ENCODE measurements around the gene ZNF526. TPM values are rescaled to one million over a fixed set of nuclear protein-coding genes. Genes with fewer than 3 reads are reported as not detected.
A peak's percentile ranks its signal among the peaks of the same experiment; 100 is the strongest.

ZNF526 gene, protein sequence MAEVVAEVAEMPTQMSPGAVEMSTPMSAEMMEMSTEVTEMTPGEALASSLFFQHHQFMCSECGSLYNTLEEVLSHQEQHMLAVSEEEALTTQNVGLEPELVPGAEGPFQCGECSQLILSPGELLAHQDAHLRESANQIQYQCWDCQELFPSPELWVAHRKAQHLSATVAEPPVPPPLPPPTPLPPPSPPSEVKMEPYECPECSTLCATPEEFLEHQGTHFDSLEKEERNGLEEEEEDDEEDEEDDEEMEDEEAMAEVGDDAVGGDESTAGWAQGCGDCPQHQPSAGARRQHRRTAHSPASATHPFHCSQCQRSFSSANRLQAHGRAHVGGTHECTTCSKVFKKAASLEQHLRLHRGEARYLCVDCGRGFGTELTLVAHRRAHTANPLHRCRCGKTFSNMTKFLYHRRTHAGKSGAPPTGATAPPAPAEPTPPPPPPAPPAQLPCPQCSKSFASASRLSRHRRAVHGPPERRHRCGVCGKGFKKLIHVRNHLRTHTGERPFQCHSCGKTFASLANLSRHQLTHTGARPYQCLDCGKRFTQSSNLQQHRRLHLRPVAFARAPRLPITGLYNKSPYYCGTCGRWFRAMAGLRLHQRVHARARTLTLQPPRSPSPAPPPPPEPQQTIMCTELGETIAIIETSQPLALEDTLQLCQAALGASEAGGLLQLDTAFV
- 6.1 TPM for total RNA-seq

DNA sequence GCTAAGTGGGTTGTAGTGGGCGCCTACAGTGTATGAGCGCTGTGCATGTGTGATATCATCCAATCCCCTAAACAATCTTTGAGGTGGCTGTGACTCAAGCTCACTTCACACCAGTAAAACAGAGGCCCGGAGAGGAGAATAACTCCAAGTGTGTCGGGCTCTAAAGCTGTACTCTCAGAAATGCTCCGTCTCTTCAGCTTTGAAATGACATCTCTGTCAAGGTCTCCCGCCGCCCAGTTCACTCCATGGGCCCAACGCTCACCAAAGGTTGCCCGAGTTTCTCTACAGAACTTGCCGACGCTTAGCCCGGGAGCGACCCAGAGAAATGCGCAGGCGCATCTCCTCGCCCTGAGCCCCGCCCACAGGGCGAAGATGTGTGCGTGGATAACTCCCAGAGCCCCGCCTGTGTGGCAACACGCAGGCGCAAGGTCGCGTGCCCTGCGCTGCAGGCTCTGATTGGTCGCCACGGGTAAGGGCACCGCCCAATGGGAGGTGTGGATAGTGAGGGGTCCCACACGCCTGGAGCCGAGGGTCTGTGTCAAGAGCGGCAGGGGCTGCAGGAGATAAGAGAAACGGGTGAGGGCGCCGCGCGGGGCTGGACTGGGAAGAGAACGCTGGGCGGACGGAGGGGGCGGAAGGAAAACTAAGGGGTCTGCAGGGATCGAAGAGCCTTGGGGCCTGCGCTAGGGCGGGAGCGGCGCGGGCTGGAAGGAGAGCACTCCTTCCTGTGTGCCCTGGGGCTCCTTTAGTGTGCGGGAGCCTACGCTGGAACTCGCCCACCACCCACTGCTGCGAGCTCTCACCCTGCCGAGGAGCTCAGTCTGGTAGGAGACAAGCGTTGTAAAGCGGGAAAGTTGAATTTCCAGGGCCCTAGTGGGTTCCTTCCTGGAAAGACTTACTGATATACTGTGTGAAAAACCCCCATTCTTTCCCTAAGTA, at the start of gene ZNF526:
ZNF526 (plus strand) TSS at position 501 of the 939 bp plus-strand sequence. CDS start 4,092 bp downstream, outside the sequence.
- Histone ChIP-seq H3K9me3 (no peaks in the 10 kb centered on the region), H3K4me3 (peak within 1 kb of the TSS; percentile 77 to 93), H3K27ac (peak within 1 kb of the TSS; percentile 90), H3K4me1 (peaks cover 65% of the 10 kb centered on the region), H3K36me3 (peaks cover 0 to 13% of the 10 kb centered on the region in 2 donors), H3K27me3 (no peaks in the 10 kb centered on the region)
- DNase-seq (ENCODE audit: extremely low spot score in 2 of 2), result peak in 1 of 2 donors; percentile 98
- TF ChIP-seq CTCF (IDR thresholded peaks at IDR 0.05), result peak in 1 of 3 experiments; percentile 5
- TF ChIP-seq POLR2A (IDR thresholded peaks at IDR 0.05), result peak in 1 of 2 donors; percentile 76
- peak; percentile 97 to 100 for TF ChIP-seq POLR2AphosphoS5 (IDR thresholded peaks at IDR 0.05; ENCODE audit: insufficient read depth in 1 of 2, low read depth in 1 of 2)
- intact Hi-C loops (cut with DNase I), result loop anchor here (2.0 kb wide), 1 partner anchor 19 kb away; no protein-coding TSS in a partner anchor

DNA sequence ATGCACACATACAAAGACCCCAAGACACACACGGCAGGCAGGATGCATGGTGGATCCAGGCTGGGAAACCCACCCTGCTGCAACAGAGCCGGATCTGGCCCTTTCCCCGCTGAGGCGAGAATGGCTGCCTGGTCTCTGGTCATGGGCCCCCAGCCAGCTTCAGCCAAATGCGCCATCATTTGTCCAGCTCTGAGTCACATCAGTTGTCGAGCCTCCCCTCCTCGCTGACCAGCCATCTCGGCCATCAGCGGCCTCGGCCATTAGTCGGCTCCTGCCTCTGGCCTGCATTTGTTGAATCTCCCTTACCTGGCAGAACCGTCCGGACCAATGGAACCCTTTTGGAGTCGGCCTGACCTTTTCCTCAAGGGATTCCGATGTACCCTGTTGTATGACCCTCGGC, 49.4 kb upstream of the ZNF526 start:
- H3K4me3 ChIP-seq, result no peak overlapping the region
- no peak for DNase-seq (ENCODE audit: extremely low spot score in 2 of 2)
- H3K36me3 ChIP-seq, result no peaks in the 10 kb centered on the region
- H3K9me3 ChIP-seq, result no peaks in the 10 kb centered on the region
- H3K27me3 ChIP-seq, result no peaks in the 10 kb centered on the region
- intact Hi-C loops (cut with DNase I), result no loop called here
- H3K27ac ChIP-seq, result no peak overlapping the region
- H3K4me1 ChIP-seq, result peaks cover 4% of the 10 kb centered on the region
- TF ChIP-seq POLR2A (IDR thresholded peaks at IDR 0.05) (no peak), POLR2AphosphoS5 (IDR thresholded peaks at IDR 0.05; ENCODE audit: insufficient read depth in 1 of 2, low read depth in 1 of 2) (no peak), CTCF (IDR thresholded peaks at IDR 0.05) (no peak)

GRCh38 chr19:42172261-42172660, 47.9 kb upstream of the ZNF526 start:
- H3K4me3 ChIP-seq, result no peak overlapping the region
- TF ChIP-seq CTCF (IDR thresholded peaks at IDR 0.05) (no peak), POLR2A (IDR thresholded peaks at IDR 0.05) (no peak), POLR2AphosphoS5 (IDR thresholded peaks at IDR 0.05; ENCODE audit: insufficient read depth in 1 of 2, low read depth in 1 of 2) (no peak)
- H3K27ac ChIP-seq, result no peak overlapping the region
- DNase-seq (ENCODE audit: extremely low spot score in 2 of 2), result no peak
- intact Hi-C loops (cut with DNase I), result no loop called here
- no peaks in the 10 kb centered on the region for H3K36me3 ChIP-seq
- H3K27me3 ChIP-seq, result no peaks in the 10 kb centered on the region
- H3K4me1 ChIP-seq, result peaks cover 13% of the 10 kb centered on the region
- H3K9me3 ChIP-seq, result no peaks in the 10 kb centered on the region

DNA sequence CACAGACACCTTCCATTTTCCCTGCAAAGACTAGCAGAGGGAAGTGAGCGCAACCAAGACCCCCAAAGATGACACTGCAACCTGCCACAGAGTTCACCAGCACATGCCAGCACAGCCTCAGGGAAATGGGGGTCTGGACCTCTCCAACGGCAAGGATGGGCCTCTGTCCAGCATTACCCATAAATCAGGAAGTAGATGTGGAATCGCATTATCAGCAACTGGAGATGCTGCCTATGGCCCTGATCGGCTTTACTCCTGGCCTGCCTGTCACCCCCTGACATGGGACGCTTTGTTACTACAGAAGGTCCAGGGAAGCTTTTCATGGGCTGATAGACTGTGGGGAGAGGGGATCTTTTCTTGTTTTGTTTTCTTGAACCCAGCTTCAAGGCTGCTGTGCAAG, 46.4 kb upstream of the ZNF526 start:
- peaks cover 17% of the 10 kb centered on the region for H3K4me1 ChIP-seq
- no peak overlapping the region for H3K27ac ChIP-seq
- no peaks in the 10 kb centered on the region for H3K9me3 ChIP-seq
- no peaks in the 10 kb centered on the region for H3K27me3 ChIP-seq
- H3K4me3 ChIP-seq, result no peak overlapping the region
- no peaks in the 10 kb centered on the region for H3K36me3 ChIP-seq
- no peak for DNase-seq (ENCODE audit: extremely low spot score in 2 of 2)
- intact Hi-C loops (cut with DNase I), result no loop called here
- TF ChIP-seq CTCF (IDR thresholded peaks at IDR 0.05), result no peak
- no peak for TF ChIP-seq POLR2A (IDR thresholded peaks at IDR 0.05)
- TF ChIP-seq POLR2AphosphoS5 (IDR thresholded peaks at IDR 0.05; ENCODE audit: insufficient read depth in 1 of 2, low read depth in 1 of 2), result no peak

Measured in vagina (tissue), 2 donors.